ENCODE measurements around the gene KCNB1. TPM values are rescaled to one million over a fixed set of nuclear protein-coding genes. Genes with fewer than 3 reads are reported as not detected.

KCNB1 gene
- total and polyA plus RNA-seq, 4 donors, result under 0.01 to 3.4 (median 1.4) TPM

DNA sequence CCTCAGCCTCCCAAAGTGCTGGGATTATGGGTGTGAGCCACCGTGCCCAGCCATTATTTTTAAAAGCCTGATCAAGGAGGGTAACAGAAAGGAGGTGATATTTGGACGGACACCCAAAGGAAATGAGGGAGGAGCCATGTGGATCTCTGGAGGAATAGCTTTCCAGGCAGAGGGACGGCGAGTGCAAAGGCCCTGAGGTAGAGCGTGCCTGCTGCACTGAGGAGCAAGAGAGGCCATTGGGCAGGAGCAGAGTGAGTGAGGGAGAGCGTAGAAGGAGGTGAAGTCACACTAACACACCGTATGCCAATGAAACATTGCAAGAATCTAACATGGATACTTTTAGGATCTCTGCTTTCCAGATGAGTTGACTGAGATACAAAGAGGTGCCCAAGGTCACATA lies 145.7 kb downstream of the KCNB1 start:
- Histone ChIP-seq H3K27ac (ENCODE audit: low read depth in 1 of 2, low read length in 2 of 2) (no peak overlapping the region), H3K9me3 (ENCODE audit: control insufficient read depth in 4 of 4, low read length in 3 of 4) (no peaks in the 10 kb centered on the region), H3K4me1 (ENCODE audit: control insufficient read depth in 4 of 4, insufficient read depth in 4 of 4, low read length in 3 of 4) (peaks cover 0 to 2% (median 0%) of the 10 kb centered on the region in 4 donors), H3K36me3 (ENCODE audit: control insufficient read depth in 4 of 4, insufficient read depth in 3 of 4, low read depth in 1 of 4, low read length in 3 of 4) (no peaks in the 10 kb centered on the region), H3K27me3 (ENCODE audit: control insufficient read depth in 4 of 4, insufficient read depth in 4 of 4, low read length in 3 of 4) (no peaks in the 10 kb centered on the region), H3K9ac (ENCODE audit: low read depth in 1 of 2, low read length in 2 of 2) (no peak overlapping the region), H3K4me3 (ENCODE audit: low read depth in 1 of 3, low read length in 3 of 3) (no peak overlapping the region)
- TF ChIP-seq HNF4G (IDR thresholded peaks at IDR 0.05) (no peak), RAD21 (IDR thresholded peaks at IDR 0.05) (no peak), FOXA1 (IDR thresholded peaks at IDR 0.05) (no peak), TAF1 (conservative IDR thresholded peaks at IDR 0.05) (no peak), FOXA2 (IDR thresholded peaks at IDR 0.05) (no peak), NR2F2 (IDR thresholded peaks at IDR 0.05) (no peak)
- 93% methylated on average over 7 of the region's 7 CpGs for WGBS
- DNase-seq (ENCODE audit: low spot score), result no peak

DNA sequence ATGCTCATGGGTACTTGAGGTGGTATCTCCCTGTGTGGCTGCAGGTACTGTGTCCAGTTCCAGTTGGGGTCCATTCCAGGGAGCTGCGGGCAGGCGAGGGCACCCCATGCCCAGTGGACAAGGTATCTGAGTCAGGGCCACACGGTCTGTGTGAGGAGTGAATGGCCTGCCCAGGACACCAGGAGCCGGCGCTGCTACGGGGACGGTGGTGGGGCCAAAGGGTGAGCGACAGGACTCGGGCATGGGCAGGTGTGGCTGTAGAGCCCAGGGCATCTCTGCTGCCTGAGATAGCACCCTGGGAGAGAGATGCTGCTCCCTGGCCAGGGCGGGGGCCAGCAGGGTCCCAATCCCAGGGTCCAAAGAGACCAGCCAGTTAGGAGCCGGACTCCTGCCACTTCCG lies 147.0 kb downstream of the KCNB1 start:
- H3K27me3 ChIP-seq (ENCODE audit: control insufficient read depth in 4 of 4, insufficient read depth in 4 of 4, low read length in 3 of 4), result no peaks in the 10 kb centered on the region
- H3K4me3 ChIP-seq (ENCODE audit: low read depth in 1 of 3, low read length in 3 of 3), result no peak overlapping the region
- no peak overlapping the region for H3K27ac ChIP-seq (ENCODE audit: low read depth in 1 of 2, low read length in 2 of 2)
- H3K9ac ChIP-seq (ENCODE audit: low read depth in 1 of 2, low read length in 2 of 2), result no peak overlapping the region
- H3K36me3 ChIP-seq (ENCODE audit: control insufficient read depth in 4 of 4, insufficient read depth in 3 of 4, low read depth in 1 of 4, low read length in 3 of 4), result no peaks in the 10 kb centered on the region
- WGBS, result 94% methylated on average over 12 of the region's 12 CpGs
- no peak for TF ChIP-seq FOXA1 (IDR thresholded peaks at IDR 0.05)
- no peak for TF ChIP-seq HNF4G (IDR thresholded peaks at IDR 0.05)
- no peak for TF ChIP-seq RXRA (IDR thresholded peaks at IDR 0.05)
- TF ChIP-seq EGR1 (IDR thresholded peaks at IDR 0.05; ENCODE audit: low read depth in 2 of 2), result no peak
- no peak for TF ChIP-seq HNF4A (conservative IDR thresholded peaks at IDR 0.05)
- no peak for TF ChIP-seq YY1 (IDR thresholded peaks at IDR 0.05)
- TF ChIP-seq, protein P1, sequence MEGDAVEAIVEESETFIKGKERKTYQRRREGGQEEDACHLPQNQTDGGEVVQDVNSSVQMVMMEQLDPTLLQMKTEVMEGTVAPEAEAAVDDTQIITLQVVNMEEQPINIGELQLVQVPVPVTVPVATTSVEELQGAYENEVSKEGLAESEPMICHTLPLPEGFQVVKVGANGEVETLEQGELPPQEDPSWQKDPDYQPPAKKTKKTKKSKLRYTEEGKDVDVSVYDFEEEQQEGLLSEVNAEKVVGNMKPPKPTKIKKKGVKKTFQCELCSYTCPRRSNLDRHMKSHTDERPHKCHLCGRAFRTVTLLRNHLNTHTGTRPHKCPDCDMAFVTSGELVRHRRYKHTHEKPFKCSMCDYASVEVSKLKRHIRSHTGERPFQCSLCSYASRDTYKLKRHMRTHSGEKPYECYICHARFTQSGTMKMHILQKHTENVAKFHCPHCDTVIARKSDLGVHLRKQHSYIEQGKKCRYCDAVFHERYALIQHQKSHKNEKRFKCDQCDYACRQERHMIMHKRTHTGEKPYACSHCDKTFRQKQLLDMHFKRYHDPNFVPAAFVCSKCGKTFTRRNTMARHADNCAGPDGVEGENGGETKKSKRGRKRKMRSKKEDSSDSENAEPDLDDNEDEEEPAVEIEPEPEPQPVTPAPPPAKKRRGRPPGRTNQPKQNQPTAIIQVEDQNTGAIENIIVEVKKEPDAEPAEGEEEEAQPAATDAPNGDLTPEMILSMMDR (IDR thresholded peaks at IDR 0.05; ENCODE audit: low read depth, low read length, missing input control), result no peak
- TF ChIP-seq JUND (IDR thresholded peaks at IDR 0.05), result no peak
- no peak for TF ChIP-seq SP1 (IDR thresholded peaks at IDR 0.05)
- no peak for TF ChIP-seq GABPA (IDR thresholded peaks at IDR 0.05 in 1 of 2, conservative IDR thresholded peaks at IDR 0.05 in 1 of 2)
- TF ChIP-seq RAD21 (IDR thresholded peaks at IDR 0.05), result no peak
- TF ChIP-seq, protein P2, sequence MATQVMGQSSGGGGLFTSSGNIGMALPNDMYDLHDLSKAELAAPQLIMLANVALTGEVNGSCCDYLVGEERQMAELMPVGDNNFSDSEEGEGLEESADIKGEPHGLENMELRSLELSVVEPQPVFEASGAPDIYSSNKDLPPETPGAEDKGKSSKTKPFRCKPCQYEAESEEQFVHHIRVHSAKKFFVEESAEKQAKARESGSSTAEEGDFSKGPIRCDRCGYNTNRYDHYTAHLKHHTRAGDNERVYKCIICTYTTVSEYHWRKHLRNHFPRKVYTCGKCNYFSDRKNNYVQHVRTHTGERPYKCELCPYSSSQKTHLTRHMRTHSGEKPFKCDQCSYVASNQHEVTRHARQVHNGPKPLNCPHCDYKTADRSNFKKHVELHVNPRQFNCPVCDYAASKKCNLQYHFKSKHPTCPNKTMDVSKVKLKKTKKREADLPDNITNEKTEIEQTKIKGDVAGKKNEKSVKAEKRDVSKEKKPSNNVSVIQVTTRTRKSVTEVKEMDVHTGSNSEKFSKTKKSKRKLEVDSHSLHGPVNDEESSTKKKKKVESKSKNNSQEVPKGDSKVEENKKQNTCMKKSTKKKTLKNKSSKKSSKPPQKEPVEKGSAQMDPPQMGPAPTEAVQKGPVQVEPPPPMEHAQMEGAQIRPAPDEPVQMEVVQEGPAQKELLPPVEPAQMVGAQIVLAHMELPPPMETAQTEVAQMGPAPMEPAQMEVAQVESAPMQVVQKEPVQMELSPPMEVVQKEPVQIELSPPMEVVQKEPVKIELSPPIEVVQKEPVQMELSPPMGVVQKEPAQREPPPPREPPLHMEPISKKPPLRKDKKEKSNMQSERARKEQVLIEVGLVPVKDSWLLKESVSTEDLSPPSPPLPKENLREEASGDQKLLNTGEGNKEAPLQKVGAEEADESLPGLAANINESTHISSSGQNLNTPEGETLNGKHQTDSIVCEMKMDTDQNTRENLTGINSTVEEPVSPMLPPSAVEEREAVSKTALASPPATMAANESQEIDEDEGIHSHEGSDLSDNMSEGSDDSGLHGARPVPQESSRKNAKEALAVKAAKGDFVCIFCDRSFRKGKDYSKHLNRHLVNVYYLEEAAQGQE (IDR thresholded peaks at IDR 0.05), result no peak
- DNase-seq (ENCODE audit: low spot score), result no peak
- peaks cover 0 to 2% (median 0%) of the 10 kb centered on the region in 4 donors for H3K4me1 ChIP-seq (ENCODE audit: control insufficient read depth in 4 of 4, insufficient read depth in 4 of 4, low read length in 3 of 4)
- no peaks in the 10 kb centered on the region for H3K9me3 ChIP-seq (ENCODE audit: control insufficient read depth in 4 of 4, low read length in 3 of 4)
